Measurements from ENCODE around the gene CLEC17A. TPM values are rescaled to one million over a fixed set of nuclear protein-coding genes. Genes with fewer than 3 reads are reported as not detected.
A peak's percentile ranks its signal among the peaks of the same experiment; 100 is the strongest.
"Not testable (repeated sequence)": the region's sequence is repeated elsewhere in the genome, so short reads cannot be mapped to it uniquely, and the experiment has no call there.

Gene CLEC17A
- polyA plus RNA-seq, 4 donors: 0.23 to 0.26 TPM; not detected in 2

GRCh38 chr19:14558370-14559066 is 24.4 kb upstream of the CLEC17A start:
- DNase-seq (ENCODE audit: low read depth in 4 of 4, low spot score in 2 of 4): no peak

DNA sequence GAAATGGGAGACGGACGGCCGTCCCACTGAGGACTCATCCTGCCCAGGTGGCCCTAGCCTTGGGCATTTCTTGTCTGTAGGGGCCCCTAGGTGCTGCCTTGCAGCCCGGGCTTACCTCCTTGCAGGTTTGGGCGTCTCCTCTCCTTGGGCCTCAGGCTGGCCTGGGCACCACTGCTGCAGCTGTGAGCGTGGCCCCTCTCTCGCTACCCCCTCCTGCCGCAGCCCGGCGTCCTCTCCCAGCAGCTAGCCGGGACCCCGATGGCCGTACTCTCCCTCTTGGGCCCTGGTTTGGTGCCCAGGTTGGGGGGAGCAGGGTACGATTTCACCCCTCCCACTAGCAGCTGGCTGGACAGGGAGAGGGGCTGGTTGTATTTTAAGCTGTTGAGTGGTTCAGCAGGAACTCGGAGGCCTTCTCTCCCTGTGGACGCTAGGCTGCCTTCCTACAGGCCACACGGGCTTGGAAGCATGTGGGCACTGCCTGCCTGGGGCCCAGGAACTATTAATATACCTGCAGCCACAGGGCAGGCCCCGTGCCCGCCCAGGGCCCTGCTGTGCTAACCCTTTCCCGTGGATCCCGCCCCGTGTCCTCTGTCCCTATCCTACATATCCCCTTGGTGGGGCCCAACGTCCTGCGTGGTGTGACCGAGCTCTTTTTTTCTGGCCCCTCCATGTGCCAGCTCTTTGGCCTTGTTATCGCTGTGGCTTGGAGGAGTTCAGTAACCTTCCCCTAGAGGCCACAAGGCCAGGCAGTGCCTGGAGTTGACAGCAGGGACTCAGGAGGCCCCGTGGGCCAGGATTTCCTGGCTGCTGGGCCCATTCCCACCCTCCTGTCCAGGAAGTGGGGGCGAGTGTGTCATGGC is 22.7 kb upstream of the CLEC17A start:
- no peak for DNase-seq (ENCODE audit: low read depth in 4 of 4, low spot score in 2 of 4)

- no peak for DNase-seq (ENCODE audit: low read depth in 4 of 4, low spot score in 2 of 4)
These were observed 22.1 kb upstream of the CLEC17A start for GRCh38 chr19:14560776-14561108.

DNA sequence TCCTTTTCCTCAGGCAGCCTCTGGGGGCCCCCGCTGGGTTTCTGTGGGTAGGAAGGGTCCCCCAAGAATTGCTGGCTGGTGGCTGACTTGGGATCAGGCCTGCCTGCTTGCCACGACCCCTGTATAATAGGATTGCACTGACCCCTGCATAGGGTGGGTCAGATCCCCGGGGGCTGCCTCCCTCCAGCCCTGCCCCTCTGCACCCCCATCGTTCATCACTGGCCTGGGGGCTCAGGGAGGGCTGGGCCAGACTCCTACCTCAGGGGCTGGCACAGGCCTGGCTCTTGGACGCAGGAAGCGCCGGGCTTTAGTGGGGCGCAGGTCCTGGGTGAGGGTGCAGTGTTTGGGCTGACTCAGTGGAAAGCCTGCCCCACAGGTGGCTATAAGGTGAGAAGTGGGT is 21.6 kb upstream of the CLEC17A start:
- no peak for DNase-seq (ENCODE audit: low read depth in 4 of 4, low spot score in 2 of 4)

DNA sequence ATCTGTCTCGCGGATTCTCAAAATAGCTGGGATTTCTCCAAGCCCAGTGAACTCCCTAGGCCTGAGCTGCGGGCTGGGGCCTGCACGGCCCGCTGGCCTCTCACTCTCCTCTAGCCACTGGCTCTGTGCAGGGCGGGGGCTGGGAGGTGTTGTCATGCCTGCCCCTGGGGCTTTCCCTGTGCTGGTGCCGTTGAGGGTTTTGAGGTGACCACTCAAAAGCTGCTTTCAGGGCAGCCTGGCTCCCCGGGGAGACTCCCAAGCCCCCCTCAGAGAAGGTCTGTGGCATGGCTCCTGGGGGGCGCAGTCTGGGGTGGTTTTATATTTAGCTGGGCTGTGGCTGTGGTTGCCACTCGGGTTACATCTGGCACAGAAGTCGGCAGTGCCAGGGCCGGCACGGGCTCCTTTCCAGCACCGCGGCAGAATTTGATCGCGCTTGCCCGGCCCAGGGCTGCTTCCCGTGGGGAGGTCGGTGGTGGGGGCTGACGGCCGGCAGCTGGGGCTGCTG is 21.0 kb upstream of the CLEC17A start:
- no peak for DNase-seq (ENCODE audit: low read depth in 4 of 4, low spot score in 2 of 4)

DNA sequence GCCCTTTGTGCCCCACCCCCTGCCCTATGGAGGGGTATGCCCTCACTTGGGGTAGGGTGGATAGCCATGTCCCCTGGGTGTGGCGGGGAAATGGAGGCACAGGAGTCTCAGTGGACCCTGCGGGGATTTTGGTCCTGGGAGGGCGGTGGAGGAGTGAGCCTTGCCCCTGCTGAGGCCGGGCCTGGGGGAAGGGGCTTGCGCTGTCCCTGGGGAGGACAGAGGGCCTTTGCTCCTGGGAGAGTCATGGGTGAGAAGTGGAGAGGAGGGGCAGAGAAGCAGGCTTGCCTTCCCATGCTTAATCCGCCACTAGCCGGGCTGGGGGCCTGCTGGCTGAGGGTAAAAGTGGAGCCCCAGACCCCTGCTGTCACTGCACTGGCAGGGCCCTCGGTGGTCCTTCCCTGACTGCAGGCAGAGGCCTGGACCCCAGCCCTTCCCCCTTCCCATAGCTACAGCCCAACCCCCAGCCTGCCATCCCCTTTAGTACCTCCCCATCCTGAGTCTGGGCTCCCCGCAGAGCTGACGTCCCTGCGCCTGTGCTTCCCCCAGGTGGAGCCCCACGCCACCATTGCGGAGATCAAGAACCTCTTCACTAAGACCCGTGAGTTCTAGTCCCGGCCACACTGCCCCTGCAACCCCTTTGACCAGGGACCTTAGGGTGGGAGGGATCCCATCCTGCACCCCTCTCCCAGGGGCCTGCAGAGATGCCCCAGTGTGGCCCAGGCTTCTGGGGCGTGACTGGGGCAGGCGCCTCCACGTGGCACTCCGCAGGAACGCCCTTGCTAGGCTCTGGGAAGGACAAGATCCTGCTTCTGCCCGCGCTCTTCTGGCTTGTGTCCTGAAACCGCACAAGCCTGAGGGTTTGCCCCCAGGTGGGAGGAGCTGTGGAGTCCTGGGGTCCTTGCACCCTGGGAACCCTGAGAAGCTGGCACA is 20.0 kb upstream of the CLEC17A start:
- no peak for DNase-seq (ENCODE audit: low read depth in 4 of 4, low spot score in 2 of 4)

- no peak for DNase-seq (ENCODE audit: low read depth in 4 of 4, low spot score in 2 of 4)
These were observed 19.3 kb upstream of the CLEC17A start for GRCh38 chr19:14563590-14563926.

DNA sequence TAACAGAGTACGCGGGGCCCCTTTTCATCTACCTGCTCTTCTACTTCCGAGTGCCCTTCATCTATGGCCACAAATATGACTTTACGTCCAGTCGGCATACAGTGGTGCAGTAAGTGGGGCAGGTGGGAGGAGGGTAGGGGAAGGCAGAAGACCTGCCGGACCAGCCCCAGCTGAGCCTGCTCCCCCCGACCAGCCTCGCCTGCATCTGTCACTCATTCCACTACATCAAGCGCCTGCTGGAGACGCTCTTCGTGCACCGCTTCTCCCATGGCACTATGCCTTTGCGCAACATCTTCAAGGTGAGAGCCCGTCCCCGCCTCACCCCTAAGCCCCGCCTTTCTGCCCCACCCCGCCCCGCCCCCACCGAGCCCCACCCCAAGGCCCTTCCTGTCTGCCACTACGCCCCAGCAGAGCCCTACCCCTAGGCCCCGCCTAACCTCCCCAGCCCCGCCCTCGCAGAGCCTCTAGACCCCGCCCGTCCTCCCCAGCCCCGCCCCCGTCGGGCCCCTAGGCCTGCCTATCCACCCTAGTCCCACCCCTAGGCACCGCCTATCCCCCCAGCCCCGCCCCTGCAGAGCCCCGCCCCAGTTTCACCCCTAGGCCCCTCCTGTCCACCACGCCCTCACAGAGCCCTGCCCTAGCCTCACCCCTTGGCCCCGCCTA is 18.8 kb upstream of the CLEC17A start:
- DNase-seq (ENCODE audit: low read depth in 4 of 4, low spot score in 2 of 4): no peak

DNA sequence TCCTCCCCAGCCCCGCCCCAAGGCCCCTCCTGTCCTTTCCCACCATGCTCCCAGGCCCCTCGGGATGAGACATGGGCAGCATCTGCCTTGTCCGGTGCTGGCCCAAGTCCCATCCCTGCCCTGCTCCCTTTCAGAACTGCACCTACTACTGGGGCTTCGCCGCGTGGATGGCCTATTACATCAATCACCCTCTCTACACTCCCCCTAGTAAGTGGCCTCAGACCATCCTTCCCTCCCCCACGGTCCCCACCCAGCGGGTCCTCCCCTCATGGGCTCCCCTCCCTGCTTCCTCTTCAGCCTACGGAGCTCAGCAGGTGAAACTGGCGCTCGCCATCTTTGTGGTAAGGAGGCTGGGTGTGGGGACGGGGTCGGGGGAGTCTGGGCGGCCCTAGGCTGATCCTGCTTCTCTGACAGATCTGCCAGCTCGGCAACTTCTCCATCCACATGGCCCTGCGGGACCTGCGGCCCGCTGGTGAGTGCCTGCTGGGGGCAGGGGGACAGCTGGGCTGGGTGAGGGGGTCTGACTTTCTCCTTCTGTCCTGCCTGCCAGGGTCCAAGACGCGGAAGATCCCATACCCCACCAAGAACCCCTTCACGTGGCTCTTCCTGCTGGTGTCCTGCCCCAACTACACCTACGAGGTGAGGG is 18.1 kb upstream of the CLEC17A start:
- not testable (repeated sequence) for DNase-seq (ENCODE audit: low read depth in 4 of 4, low spot score in 2 of 4)

DNA sequence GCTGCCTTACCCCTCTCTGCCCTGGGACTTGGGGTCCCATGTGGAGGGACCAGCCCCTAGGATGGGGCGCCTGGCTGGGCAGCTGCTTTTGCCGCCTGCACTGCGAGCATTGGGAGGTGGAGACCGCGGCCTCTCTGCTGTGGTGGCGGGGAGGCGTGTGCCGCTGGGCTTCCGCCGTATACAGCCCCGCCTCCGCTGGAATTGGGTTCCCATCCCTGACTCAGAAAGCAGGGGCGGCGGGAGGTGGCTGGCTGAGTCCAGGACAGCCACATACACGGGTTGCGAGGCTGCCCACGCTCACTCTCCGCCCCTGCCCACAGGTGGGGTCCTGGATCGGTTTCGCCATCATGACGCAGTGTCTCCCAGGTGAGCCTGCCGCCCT is 17.6 kb upstream of the CLEC17A start:
- no peak for DNase-seq (ENCODE audit: low read depth in 4 of 4, low spot score in 2 of 4)

DNA sequence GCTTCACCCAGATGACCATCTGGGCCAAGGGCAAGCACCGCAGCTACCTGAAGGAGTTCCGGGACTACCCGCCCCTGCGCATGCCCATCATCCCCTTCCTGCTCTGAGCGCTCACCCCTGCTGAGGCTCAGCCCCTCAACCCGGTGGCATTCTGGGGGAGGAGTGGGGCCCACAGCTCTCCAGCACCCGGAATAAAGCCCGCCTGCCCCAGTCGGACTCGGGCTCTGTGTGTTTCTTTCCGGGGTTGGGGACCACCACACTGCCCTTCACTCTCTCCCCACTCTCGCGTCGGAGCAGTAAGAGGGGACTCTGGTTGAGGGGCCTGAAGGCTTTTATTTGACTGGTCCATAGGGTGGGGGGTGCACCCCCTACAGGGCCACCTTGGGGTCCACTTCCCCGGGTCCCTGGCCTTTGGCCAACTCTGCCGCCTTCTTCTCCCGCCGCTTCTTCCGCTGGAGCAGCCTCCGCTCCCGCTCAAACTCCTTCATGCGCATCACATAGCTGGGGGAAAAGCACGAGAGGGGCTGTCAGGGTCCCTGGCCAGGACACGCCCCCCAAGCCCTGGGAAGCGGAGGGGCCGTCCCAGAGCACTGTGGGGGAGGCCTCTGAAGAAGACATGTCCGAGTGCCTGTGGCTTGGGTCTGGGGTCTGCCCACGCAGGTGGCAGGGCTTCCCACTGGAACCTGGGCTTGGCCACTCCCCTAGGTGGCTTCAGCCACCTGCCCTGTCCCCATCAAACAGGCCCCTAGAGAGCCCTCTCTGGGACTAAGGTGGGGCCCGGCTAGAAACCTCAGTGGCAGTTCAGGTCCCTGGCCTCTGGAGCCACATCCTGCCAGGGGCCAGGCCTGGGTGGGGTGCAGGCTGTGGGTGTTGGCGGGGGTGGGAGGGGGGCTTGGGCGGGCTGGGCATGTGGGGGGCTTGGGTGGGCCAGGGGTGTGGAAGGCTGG is 16.8 kb upstream of the CLEC17A start:
- no peak for DNase-seq (ENCODE audit: low read depth in 4 of 4, low spot score in 2 of 4)

DNA sequence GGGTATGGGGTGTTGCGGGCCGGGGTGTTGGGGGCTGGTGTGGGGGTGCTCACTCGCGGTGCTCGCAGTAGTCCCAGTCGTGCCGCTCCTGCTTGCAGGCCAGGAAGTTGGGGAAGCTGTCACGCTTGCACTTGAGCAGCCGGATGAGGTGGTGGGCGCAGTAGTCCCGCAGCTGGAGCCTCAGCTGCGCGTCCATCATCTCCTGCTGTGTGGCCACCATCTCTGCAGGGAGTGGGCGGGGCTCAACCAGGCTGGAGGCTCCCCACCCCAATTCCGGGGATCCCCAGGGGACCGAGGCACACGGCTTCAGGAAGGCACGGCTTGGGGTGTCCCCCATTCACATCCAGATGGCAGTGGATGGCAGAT is 16.2 kb upstream of the CLEC17A start:
- DNase-seq (ENCODE audit: low read depth in 4 of 4, low spot score in 2 of 4): no peak

DNA sequence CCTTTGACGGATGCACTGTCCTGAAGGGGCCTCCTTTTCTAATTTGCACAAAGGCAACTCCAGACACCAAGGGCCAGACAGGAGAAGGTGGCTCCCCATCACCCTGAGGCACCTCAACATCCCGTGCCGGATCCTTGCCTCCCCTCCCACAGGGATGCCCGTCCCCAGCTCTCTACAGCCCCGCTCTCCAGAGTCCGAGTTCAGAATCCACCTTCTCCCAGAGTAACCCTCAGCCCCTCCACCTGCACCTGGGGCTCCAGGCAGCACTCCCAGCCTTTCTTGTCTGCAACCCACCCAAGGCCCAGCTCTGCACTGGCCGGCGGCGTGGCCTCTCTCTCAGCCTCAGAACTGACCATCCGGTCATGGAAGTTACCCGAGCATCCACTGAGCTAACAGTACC is 15.8 kb upstream of the CLEC17A start:
- no peak for DNase-seq (ENCODE audit: low read depth in 4 of 4, low spot score in 2 of 4)

DNA sequence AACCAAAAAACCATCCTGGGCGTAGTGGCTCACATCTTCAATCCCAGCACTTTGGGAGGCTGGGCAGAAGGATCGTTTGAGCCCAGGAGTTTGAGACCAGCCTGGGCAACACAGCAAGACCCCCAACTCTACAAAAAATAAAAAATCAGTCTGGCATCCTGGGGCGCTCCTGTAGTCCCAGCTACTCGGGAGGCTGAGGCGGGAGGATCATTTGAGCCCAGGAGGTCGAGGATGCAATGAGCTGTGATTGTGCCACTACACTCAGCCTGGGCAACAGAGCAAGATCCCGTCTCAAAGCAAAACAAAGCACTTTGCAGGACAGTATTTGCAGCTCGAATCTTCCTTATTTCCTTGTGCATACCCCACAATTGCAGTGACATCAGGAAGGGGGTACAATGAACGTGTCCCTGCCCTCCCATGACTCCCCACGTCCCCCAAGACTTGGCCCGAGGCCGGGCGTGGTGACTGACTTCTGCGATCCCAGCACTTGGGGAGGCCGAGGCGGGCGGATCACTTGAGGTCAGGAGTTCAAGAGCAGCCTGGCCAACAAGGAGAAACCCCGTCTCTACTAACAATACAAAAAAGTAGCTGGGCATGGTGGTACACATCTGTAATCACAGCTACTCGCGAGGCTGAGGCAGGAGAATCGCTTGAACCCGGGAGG is 11.9 kb upstream of the CLEC17A start:
- DNase-seq (ENCODE audit: low read depth in 4 of 4, low spot score in 2 of 4): no peak

GRCh38 chr19:14571695-14572490 is 11.0 kb upstream of the CLEC17A start, which contains the start of gene NDUFB7:
Gene NDUFB7, minus strand, starts transcription at chr19:14572066. Its CDS starts 66 bp downstream, at chr19:14572000.
- peak; percentile 50 to 88 (median 76) for DNase-seq (ENCODE audit: low read depth in 4 of 4, low spot score in 2 of 4)

GRCh38 chr19:14575428-14575980 is 7.4 kb upstream of the CLEC17A start:
- DNase-seq (ENCODE audit: low read depth in 4 of 4, low spot score in 2 of 4): no peak

- no peak for DNase-seq (ENCODE audit: low read depth in 4 of 4, low spot score in 2 of 4)
These were observed 6.5 kb upstream of the CLEC17A start for GRCh38 chr19:14576363-14576762.

All from left renal cortex interstitium (tissue), 4 donors.